GM21786 (cell line): ENCODE data around the gene SENP3.

Source experiments
- ATAC-seq: cut with Tn5 transposase; IDR thresholded peaks from one replicate; pipeline ENCODE4 v1.9.1; 2021; ENCODE audit not compliant: unreplicated experiment

The SENP3 gene

DNA sequence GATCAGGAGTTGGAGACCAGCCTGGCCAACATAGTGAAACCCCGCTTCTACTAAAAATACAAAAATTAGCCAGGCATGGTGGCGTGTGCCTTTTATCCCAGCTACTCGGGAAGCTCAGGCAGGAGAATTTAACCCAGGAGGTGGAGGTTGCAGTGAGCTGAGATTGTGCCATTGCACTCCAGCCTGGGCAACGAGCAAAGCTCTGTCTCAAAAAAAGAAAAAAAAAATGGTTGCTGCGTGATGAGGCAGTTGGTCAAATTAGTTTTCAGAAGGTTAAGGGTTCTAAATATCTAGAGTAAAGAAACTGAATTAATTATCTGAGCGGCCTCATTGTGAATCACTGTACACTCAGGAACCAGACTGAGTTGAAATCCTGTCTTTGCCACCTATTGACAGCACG lies 14.2 kb downstream of the SENP3 start:
- ATAC-seq = no peak

DNA sequence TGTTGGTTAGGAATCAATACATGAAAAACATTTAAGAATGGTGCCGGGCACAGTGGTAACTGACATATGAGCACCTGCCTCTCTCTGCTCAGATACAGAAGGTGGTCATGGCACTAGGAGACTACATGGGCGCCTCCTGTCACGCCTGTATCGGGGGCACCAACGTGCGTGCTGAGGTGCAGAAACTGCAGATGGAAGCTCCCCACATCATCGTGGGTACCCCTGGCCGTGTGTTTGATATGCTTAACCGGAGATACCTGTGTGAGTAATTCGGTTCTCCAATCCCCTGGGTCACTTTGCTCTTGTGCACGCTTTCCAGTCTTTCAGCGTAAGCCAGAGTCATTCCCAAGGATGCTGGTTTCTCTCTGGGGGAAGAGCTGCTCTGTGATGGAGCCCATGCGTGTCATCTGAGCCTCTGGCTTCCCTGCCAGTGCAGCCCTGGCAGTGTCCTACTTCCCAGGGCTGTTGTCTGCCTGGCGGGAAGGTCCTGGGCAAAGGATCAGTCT lies 14.8 kb downstream of the SENP3 start:
- no peak for ATAC-seq

- no peak for ATAC-seq
These were observed 15.8 kb downstream of the SENP3 start for GRCh38 chr17:7577327-7578199.

DNA sequence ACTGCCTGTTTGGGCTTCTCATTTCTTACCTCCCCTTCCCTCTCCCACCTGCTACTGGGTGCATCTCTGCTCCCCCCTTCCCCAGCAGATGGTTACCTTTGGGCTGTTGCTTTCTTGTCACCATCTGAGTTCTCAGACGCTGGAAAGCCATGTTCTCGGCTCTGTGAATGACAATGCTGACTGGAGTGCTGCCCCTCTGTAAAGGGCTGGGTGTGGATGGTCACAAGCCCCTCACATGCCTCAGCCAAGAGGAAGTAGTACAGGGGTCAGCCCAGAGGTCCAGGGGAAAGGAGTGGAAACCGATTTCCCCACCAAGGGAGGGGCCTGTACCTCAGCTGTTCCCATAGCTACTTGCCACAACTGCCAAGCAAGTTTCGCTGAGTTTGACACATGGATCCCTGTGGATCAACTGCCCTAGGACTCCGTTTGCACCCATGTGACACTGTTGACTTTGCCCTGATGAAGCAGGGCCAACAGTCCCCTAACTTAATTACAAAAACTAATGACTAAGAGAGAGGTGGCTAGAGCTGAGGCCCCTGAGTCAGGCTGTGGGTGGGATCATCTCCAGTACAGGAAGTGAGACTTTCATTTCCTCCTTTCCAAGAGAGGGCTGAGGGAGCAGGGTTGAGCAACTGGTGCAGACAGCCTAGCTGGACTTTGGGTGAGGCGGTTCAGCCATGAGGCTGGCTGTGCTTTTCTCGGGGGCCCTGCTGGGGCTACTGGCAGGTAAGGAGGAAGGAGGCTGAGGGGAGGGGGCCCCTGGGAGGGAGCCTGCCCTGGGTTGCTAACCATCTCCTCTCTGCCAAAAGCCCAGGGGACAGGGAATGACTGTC lies 17.5 kb downstream of the SENP3 start, which contains the start of gene CD68:
Gene CD68 (plus strand): TSS at position 638 of the 833 bp plus-strand sequence. CDS start 40 bp downstream, at position 678.
- peak; percentile 43 for ATAC-seq

- no peak for ATAC-seq
These were observed 18.3 kb downstream of the SENP3 start for GRCh38 chr17:7579834-7580603.

DNA sequence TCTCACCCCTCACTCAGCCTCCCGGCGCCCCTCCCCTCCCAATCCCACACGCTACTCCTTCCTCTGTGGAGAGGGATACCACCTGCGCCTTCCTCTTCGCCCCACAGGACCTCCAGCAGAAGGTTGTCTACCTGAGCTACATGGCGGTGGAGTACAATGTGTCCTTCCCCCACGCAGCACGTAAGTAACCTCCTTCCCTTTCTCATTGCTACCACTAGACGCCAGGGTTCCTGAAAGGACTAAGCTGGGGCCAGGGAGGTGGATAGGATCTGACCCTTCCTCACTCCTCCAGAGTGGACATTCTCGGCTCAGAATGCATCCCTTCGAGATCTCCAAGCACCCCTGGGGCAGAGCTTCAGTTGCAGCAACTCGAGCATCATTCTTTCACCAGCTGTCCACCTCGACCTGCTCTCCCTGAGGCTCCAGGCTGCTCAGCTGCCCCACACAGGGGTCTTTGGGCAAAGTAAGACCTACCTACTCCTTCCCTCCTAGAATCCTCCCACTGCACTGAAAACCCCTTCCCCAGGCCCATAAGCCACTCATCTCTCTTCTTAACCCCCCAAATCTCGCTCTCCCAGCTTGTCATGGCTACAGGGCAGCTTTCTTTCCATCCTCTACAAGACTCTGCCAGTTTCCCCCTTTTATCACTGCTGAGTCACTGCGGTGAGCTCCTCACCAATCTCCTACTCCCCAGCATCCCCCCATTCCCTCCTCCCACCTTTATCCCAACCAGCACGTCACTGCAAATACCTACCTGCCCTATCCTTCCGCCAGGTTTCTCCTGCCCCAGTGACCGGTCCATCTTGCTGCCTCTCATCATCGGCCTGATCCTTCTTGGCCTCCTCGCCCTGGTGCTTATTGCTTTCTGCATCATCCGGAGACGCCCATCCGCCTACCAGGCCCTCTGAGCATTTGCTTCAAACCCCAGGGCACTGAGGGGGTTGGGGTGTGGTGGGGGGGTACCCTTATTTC lies 19.2 kb downstream of the SENP3 start:
- ATAC-seq = no peak

GRCh38 chr17:7582396-7583252 lies 20.9 kb downstream of the SENP3 start:
- no peak for ATAC-seq

GRCh38 chr17:7583253-7584109 lies 21.8 kb downstream of the SENP3 start, which contains the start of gene MPDU1:
TSS of gene MPDU1 (plus strand) at chr17:7583852. CDS start at chr17:7583863, 11 bp downstream.
- ATAC-seq = peak; percentile 51

GRCh38 chr17:7586673-7587419 lies 25.1 kb downstream of the SENP3 start:
- no peak for ATAC-seq

DNA sequence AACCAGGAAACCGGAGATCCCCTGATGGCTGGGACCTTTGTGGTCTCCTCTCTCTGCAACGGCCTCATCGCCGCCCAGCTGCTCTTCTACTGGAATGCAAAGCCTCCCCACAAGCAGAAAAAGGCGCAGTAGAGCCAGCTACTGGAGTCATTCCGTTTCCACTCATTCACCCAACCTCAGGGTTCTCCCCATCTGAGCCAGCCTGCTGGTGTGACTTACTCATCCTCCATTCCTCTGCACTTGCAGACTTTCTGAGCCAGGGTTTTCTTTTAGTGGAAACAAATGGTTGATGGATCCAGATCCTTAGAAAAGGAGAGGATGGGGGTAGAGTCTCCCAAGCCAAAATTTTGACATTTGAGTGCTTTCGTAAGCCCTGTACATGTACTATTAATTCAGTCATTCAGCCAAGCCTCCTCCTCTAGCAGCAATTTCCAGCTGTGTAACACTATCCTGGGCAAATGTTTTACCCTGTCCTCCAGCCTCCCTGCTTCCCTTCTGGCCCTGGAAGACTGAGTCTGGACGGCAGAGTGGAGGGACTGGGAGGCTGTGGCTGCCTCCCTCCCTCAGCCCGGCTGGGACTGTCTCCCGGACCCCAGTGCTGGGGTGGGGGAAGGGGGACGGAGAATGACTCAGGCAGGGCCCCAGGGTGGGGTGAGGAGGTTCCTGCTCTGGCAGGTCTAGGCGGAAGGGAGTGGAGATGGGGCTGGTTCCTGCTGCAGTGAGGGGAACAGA lies 25.9 kb downstream of the SENP3 start:
- no peak for ATAC-seq

- no peak for ATAC-seq
These were observed 27.0 kb downstream of the SENP3 start for GRCh38 chr17:7588553-7589203.

GRCh38 chr17:7589204-7589868 lies 27.6 kb downstream of the SENP3 start:
- ATAC-seq = no peak

DNA sequence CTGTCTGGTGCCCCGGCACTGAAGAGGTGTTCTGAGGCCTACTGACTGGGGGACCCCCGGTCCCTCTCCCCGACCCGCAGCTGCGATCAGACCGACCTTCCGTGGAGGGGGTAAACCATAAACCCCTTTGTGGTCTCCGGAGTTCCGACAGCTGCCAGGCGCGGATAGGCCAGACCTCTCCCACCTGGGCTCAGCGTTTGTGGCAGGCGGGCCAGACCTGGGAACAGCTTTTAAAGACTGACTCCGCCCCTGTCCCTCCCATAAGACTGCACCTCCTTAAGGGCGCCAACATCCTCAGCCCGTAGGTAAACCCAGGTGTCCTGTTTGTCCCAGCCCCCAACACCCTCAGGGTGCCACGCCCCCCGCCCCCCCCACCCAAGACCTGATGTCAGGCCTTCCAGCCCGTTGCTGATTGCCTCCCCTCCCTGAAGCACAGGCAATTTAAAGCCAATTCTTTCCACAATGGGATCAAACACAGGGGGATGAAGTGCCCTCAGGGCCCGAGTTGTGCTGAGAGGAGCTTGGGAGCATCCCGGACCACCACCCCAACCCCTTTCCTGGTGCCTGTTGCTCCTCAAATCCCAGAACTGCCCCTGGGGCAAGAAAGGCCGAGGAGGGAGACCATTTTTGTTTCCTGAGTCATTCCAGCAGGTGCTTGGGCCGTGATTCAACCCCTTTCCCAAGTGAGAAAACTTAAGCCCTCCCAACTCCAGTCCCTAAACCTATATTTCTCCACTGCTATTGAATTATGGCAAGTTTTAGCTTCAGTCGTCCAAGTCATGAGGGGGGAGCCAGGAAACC lies 28.4 kb downstream of the SENP3 start, which contains the start of gene SOX15:
Gene SOX15 (minus strand): TSS at position 204 of the 801 bp plus-strand sequence. CDS start 418 bp downstream, outside the sequence.
- ATAC-seq = no peak

- ATAC-seq = no peak
These were observed 29.0 kb downstream of the SENP3 start for GRCh38 chr17:7590743-7591142.
